ENCODE measurements around the gene KRT75.

KRT75 gene

GRCh38 chr12:52446367-52447045, 12.3 kb upstream of the KRT75 start:
- no peak for TF ChIP-seq CTCF (conservative IDR thresholded peaks at IDR 0.05; ENCODE audit: low read depth, low read length)
- H3K4me3 ChIP-seq (ENCODE audit: low read depth, low read length) = no peak overlapping the region
- DNase-seq (ENCODE audit: low read depth) = no peak

- DNase-seq (ENCODE audit: low read depth) = no peak
- TF ChIP-seq CTCF (conservative IDR thresholded peaks at IDR 0.05; ENCODE audit: low read depth, low read length) = no peak
- H3K4me3 ChIP-seq (ENCODE audit: low read depth, low read length) = no peak overlapping the region
These were observed 11.7 kb upstream of the KRT75 start for GRCh38 chr12:52445876-52446275.

- DNase-seq (ENCODE audit: low read depth) = no peak
- TF ChIP-seq CTCF (conservative IDR thresholded peaks at IDR 0.05; ENCODE audit: low read depth, low read length) = no peak
- H3K4me3 ChIP-seq (ENCODE audit: low read depth, low read length) = no peak overlapping the region
These were observed 10.8 kb upstream of the KRT75 start for GRCh38 chr12:52444647-52445595.

- no peak for DNase-seq (ENCODE audit: low read depth)
- TF ChIP-seq CTCF (conservative IDR thresholded peaks at IDR 0.05; ENCODE audit: low read depth, low read length) = no peak
- no peak overlapping the region for H3K4me3 ChIP-seq (ENCODE audit: low read depth, low read length)
These were observed 9.8 kb upstream of the KRT75 start for GRCh38 chr12:52443966-52444365.

- H3K4me3 ChIP-seq (ENCODE audit: low read depth, low read length) = no peak overlapping the region
- peak; percentile 38 for TF ChIP-seq CTCF (conservative IDR thresholded peaks at IDR 0.05; ENCODE audit: low read depth, low read length)
- DNase-seq (ENCODE audit: low read depth) = peak; percentile 74
These were observed 8.5 kb upstream of the KRT75 start for GRCh38 chr12:52442600-52443061.

- H3K4me3 ChIP-seq (ENCODE audit: low read depth, low read length) = no peak overlapping the region
- peak; percentile 25 for DNase-seq (ENCODE audit: low read depth)
- TF ChIP-seq CTCF (conservative IDR thresholded peaks at IDR 0.05; ENCODE audit: low read depth, low read length) = no peak
These were observed 7.2 kb upstream of the KRT75 start for GRCh38 chr12:52441320-52441911.

Measured in choroid plexus epithelial cell (primary cell).